Suprapubic skin (tissue), 4 donors: ENCODE results near the gene IPPK.

Experiments used
- CTCF ChIP-seq, 2 donors: fragments of 200-600 bp in 1 of 2; fragments of 450-650 bp in 1 of 2; sonication (generic) in 1 of 2; IDR thresholded peaks; one replicate each; pipeline ENCODE4 v1.5.1; 2016 to 2019; ENCODE audit warnings: antibody characterized with exemption in 2 of 2, mild to moderate bottlenecking in 1 of 2, moderate library complexity in 1 of 2
- EP300 ChIP-seq: sonication (generic); formaldehyde crosslinking; IDR thresholded peaks from one replicate; pipeline ENCODE4 v1.6.1; 2017; ENCODE audit warnings: antibody characterized with exemption
- POLR2A ChIP-seq, 2 donors: fragments of 450-650 bp; IDR thresholded peaks; one replicate each; pipeline ENCODE4 v1.6.1; 2017; ENCODE audit warnings: antibody characterized with exemption in 2 of 2, mild to moderate bottlenecking in 2 of 2, moderate library complexity in 2 of 2
- POLR2AphosphoS5 ChIP-seq, 3 donors: sonication (generic); formaldehyde crosslinking; IDR thresholded peaks; one replicate each; pipeline ENCODE4 v1.6.1; 2017; ENCODE audit warnings: antibody characterized with exemption in 3 of 3

- TF ChIP-seq CTCF (IDR thresholded peaks at IDR 0.05): no peak
- no peak for TF ChIP-seq POLR2A (IDR thresholded peaks at IDR 0.05)
- TF ChIP-seq POLR2AphosphoS5 (IDR thresholded peaks at IDR 0.05): no peak
- TF ChIP-seq EP300: no peak
Observed at GRCh38 chr9:92659601-92660000, 10.3 kb downstream of the IPPK start.
